ENCODE measurements around the gene ATG10. TPM values are rescaled to one million over a fixed set of nuclear protein-coding genes. Genes with fewer than 3 reads are reported as not detected.

ATG10 gene
- total and polyA plus RNA-seq, 2 donors (not counting 1 experiment from before 2014, with no cell fraction given): 1.6 to 11.6 TPM

GRCh38 chr5:81936750-81937149, 35.1 kb upstream of the ATG10 start:
- Mint-ChIP-seq H3K9me3 (ENCODE audit: insufficient read depth) (peaks cover 5% of the 10 kb centered on the region), H3K4me1 (no peaks in the 10 kb centered on the region), H3K27me3 (no peaks in the 10 kb centered on the region), H3K27ac (no peak overlapping the region), H3K4me3 (no peak overlapping the region)
- no peaks in the 10 kb centered on the region for H3K36me3 ChIP-seq (replicated peaks in 1 of 2; ENCODE audit: control extremely low read depth in 1 of 2, control insufficient read depth in 1 of 2, extremely low read depth in 1 of 2, insufficient read depth in 2 of 2, low read length in 1 of 2)
- H3K9ac ChIP-seq (ENCODE audit: low read length): no peak overlapping the region
- TF ChIP-seq CTCF (IDR thresholded peaks at IDR 0.05) (no peak), EZH2 (IDR thresholded peaks at IDR 0.05; ENCODE audit: borderline replicate concordance, insufficient read depth, low read depth, low read length, poor library complexity, severe bottlenecking) (no peak)
- H3K27me3 ChIP-seq (replicated peaks in 1 of 4; ENCODE audit: control extremely low read depth in 1 of 4, control insufficient read depth in 3 of 4, insufficient read depth in 4 of 4, low read length in 3 of 4): no peaks in the 10 kb centered on the region
- intact Hi-C loops (cut with micrococcal nuclease): no loop called here
- H3K27ac ChIP-seq (ENCODE audit: low read length in 2 of 2): no peak overlapping the region
- ChIA-PET CTCF (interaction anchor here (0.6 kb wide), 1 partner anchor 305 kb away, joined by 3 read pairs; no protein-coding TSS in a partner anchor), POLR2A (no interaction called here)
- H3K79me2 ChIP-seq (ENCODE audit: control insufficient read depth, insufficient read depth, low read length): no peaks in the 10 kb centered on the region
- no peak overlapping the region for H2AFZ ChIP-seq (ENCODE audit: insufficient read depth, low read depth, low read length, poor library complexity, severe bottlenecking)
- peaks cover 0 to 3% (median 0%) of the 10 kb centered on the region in 3 donors for H3K9me3 ChIP-seq (ENCODE audit: control extremely low read depth in 1 of 3, control insufficient read depth in 2 of 3, insufficient read depth in 1 of 3, low read length in 2 of 3)
- ATAC-seq (ENCODE audit: low read depth) (no peak), DNase-seq (no peak)
- H4K20me1 ChIP-seq (ENCODE audit: control insufficient read depth, insufficient read depth, low read length, poor library complexity, severe bottlenecking): no peaks in the 10 kb centered on the region
- H3K4me2 ChIP-seq (replicated peaks; ENCODE audit: low read depth, low read length, poor library complexity, severe bottlenecking): no peak overlapping the region
- no peaks in the 10 kb centered on the region for H3K4me1 ChIP-seq (ENCODE audit: control insufficient read depth in 2 of 2, insufficient read depth in 2 of 2, low read length in 2 of 2)
- H3K4me3 ChIP-seq (ENCODE audit: control extremely low read depth in 1 of 5, extremely low read depth in 1 of 5, insufficient read depth in 1 of 5, low read depth in 2 of 5, low read length in 4 of 5): no peak overlapping the region

- H3K4me2 ChIP-seq (replicated peaks; ENCODE audit: low read depth, low read length, poor library complexity, severe bottlenecking): no peak overlapping the region
- Mint-ChIP-seq H3K4me3 (no peak overlapping the region), H3K9me3 (ENCODE audit: insufficient read depth) (peaks cover 8% of the 10 kb centered on the region), H3K4me1 (no peaks in the 10 kb centered on the region), H3K27me3 (no peaks in the 10 kb centered on the region), H3K27ac (no peak overlapping the region)
- WGBS (ENCODE audit: insufficient coverage): no CpG with 5 or more reads among the region's 1 CpG
- no peak overlapping the region for H3K4me3 ChIP-seq (ENCODE audit: control extremely low read depth in 1 of 5, extremely low read depth in 1 of 5, insufficient read depth in 1 of 5, low read depth in 2 of 5, low read length in 4 of 5)
- H3K9ac ChIP-seq (ENCODE audit: low read length): no peak overlapping the region
- DNase-seq (no peak), ATAC-seq (ENCODE audit: low read depth) (no peak)
- TF ChIP-seq EZH2 (IDR thresholded peaks at IDR 0.05; ENCODE audit: borderline replicate concordance, insufficient read depth, low read depth, low read length, poor library complexity, severe bottlenecking) (no peak), CTCF (IDR thresholded peaks at IDR 0.05) (no peak)
- no peak overlapping the region for H3K27ac ChIP-seq (ENCODE audit: low read length in 2 of 2)
- H3K9me3 ChIP-seq (ENCODE audit: control extremely low read depth in 1 of 3, control insufficient read depth in 2 of 3, insufficient read depth in 1 of 3, low read length in 2 of 3): peaks cover 0 to 8% (median 1%) of the 10 kb centered on the region in 3 donors
- no peaks in the 10 kb centered on the region for H3K27me3 ChIP-seq (replicated peaks in 1 of 4; ENCODE audit: control extremely low read depth in 1 of 4, control insufficient read depth in 3 of 4, insufficient read depth in 4 of 4, low read length in 3 of 4)
- no peak overlapping the region for H2AFZ ChIP-seq (ENCODE audit: insufficient read depth, low read depth, low read length, poor library complexity, severe bottlenecking)
- H3K4me1 ChIP-seq (ENCODE audit: control insufficient read depth in 2 of 2, insufficient read depth in 2 of 2, low read length in 2 of 2): no peaks in the 10 kb centered on the region
- ChIA-PET CTCF (no interaction called here), POLR2A (no interaction called here)
- no peaks in the 10 kb centered on the region for H3K36me3 ChIP-seq (replicated peaks in 1 of 2; ENCODE audit: control extremely low read depth in 1 of 2, control insufficient read depth in 1 of 2, extremely low read depth in 1 of 2, insufficient read depth in 2 of 2, low read length in 1 of 2)
- intact Hi-C loops (cut with micrococcal nuclease): no loop called here
- no peaks in the 10 kb centered on the region for H3K79me2 ChIP-seq (ENCODE audit: control insufficient read depth, insufficient read depth, low read length)
- H4K20me1 ChIP-seq (ENCODE audit: control insufficient read depth, insufficient read depth, low read length, poor library complexity, severe bottlenecking): no peaks in the 10 kb centered on the region
Observed at GRCh38 chr5:81942746-81943145, 29.1 kb upstream of the ATG10 start.
